NCI-H82 (cell line): Measurements from ENCODE around the gene LAMA2.

ENCODE experiments used
- DNase-seq: peaks from one replicate; lab custom pipeline; 2025; lab: John Stamatoyannopoulos, UW

The LAMA2 gene

GRCh38 chr6:129267028-129267427, 384.1 kb downstream of the LAMA2 start:
- DNase-seq = peak; percentile 68

- no peak for DNase-seq
Measured at GRCh38 chr6:129269076-129269475, 386.1 kb downstream of the LAMA2 start.

GRCh38 chr6:129269891-129270290, 387.0 kb downstream of the LAMA2 start:
- no peak for DNase-seq

DNA sequence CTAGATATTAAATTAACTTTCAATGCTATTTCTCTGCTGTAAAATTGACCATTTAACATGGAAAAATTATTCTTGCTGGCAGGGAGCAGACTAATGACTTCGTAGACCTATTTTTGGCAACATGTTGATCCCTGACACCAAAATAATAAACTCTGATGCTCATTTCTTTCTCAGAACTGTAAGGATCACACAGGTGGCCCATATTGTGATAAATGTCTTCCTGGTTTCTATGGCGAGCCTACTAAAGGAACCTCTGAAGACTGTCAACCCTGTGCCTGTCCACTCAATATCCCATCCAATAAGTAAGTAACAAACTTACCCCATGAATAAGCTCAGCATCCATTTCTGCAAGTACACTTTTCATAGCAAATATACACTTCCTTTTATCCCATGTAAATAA, 387.5 kb downstream of the LAMA2 start:
- no peak for DNase-seq

DNA sequence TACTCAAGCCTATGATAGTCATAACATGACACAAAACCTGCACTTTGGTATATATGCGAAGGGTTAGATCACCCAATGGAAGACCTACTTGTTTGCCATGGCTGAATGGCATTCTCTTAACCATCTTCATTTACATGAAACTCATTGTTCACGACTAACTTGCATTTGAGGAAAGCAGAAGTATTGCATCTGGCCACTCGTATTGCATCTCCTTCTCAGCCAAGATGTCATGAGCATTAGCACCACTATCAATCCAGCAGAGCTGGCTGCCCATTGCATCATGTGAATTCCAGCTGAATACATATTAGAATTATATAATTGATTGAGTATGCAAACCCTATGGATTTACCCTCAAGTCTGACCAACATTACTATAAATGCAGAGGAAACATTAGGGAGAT, 390.2 kb downstream of the LAMA2 start:
- peak; percentile 10 for DNase-seq

DNA sequence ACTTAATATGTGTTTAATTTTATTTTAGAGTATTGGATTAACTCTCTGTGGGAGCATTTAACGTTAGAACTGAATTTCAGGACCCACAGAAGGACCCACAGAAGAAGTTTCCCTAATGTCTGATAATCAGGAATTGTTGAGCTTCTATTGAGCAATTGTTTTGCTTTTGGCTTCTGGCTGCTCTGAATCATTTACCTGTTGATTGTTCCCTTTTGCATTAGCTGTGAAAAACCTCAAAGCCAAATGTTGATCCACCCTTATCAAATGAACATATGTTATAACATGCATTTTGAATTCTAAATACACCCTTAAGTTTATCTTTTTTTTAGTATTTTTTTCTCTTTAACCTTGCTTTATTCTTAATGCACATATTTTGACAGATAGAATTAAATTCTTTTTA, 393.5 kb downstream of the LAMA2 start:
- DNase-seq = no peak

- peak; percentile 59 for DNase-seq
Measured at GRCh38 chr6:129276986-129277385, 394.0 kb downstream of the LAMA2 start.

DNA sequence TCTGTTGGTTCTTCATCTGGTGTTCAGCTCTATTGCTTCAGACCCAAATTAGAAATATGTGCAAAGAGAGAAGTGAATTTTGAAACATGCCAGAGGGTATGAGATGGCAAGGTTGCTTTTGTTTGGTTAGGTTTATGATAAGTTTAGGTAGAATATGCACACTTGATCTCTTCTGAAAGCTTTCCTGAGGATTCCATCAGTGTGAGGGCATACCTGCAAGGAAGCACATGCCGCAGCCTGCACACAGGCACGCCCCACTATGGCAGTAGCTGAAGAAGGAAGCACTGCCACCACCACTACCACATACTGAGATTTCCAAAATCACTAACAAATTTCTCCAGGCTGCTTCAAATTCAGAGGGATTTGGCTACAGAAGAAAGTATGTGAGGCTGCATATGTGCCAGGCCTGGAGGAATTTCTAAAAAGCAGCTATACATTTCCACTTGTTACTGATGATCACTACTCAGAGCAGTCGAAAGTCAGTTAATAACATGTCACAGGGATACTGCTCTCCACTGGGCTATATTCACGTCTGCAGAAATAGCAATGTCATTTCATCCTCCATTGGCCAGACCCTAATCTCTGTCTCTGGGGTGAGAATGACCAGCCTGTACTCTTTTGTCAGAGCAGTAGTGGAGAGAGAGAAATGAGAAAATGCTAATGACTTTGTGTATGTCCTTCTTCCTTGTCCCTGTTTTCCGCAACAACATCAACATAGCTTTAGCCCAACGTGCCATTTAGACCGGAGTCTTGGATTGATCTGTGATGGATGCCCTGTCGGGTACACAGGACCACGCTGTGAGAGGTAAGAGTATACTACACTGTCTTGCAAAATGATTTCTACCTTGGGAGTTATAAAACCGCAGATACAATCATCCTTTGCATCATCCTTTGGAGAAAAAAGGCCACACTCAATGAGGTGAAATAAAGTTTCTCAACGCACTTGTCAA, 396.7 kb downstream of the LAMA2 start:
- no peak for DNase-seq

DNA sequence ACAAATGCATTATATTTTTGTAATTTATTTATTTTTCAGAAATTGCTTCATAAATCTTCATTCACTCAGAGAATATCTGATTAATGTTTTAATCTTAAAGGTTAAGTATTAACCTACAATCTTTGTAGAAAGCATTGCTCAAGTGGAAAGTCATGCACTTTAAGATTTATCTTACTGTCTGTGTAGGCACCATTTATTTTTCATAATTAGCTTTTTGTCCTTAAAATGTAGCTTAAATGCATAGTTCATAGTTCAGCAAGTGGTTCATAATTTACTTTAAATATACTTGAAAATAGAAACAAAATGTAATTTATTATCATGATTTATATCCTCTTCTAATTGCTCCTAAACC, 397.3 kb downstream of the LAMA2 start:
- no peak for DNase-seq

GRCh38 chr6:129280749-129281148, 397.8 kb downstream of the LAMA2 start:
- DNase-seq = peak; percentile 46

GRCh38 chr6:129281168-129281796, 398.3 kb downstream of the LAMA2 start:
- peak; percentile 80 for DNase-seq

DNA sequence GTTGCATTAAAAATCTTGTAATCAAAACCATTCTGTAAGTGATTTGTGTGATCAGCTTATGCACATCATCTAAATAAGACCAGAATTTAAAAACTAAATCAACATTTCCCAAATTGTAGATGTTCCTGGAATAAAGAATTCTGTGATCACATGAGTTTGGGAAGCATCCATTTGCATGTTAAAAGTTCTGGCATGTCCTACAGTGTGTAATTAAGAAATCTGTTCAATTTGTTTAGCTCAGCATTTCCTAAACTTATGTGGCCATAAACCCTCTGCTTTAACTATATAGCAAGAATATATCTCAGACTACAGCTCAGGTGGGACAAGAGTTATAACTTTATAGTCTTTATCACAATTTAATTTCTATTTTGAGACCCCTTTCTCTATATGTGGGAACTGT, 399.1 kb downstream of the LAMA2 start:
- DNase-seq = no peak

GRCh38 chr6:129284225-129284624, 401.3 kb downstream of the LAMA2 start:
- DNase-seq = peak; percentile 7

GRCh38 chr6:129287231-129288177, 404.6 kb downstream of the LAMA2 start:
- DNase-seq = no peak

DNA sequence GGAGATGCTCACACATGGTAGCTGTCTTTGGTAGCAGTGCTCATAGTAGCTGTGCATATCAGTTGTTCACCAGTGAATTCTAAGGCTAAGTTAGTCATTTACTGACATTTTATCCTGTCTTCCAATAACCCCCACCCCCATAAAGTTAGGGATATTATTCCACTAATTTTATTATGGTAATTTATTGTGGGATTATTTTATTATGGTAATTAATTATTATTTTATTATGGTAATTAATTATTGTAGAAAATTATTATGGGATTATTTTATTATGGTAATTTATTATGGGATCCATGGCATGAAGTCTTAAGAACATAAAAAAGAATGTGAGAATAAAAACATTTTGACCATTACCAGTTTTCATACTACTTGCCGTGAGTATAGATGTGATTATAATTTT, 406.5 kb downstream of the LAMA2 start:
- no peak for DNase-seq

- no peak for DNase-seq
Measured at GRCh38 chr6:129292836-129293235, 409.9 kb downstream of the LAMA2 start.

- DNase-seq = no peak
Measured at GRCh38 chr6:129297592-129297991, 414.7 kb downstream of the LAMA2 start.

- DNase-seq = no peak
Measured at GRCh38 chr6:129302671-129303070, 419.7 kb downstream of the LAMA2 start.

GRCh38 chr6:129306826-129307225, 423.9 kb downstream of the LAMA2 start:
- no peak for DNase-seq

- no peak for DNase-seq
Measured at GRCh38 chr6:129307845-129308244, 424.9 kb downstream of the LAMA2 start.

GRCh38 chr6:129309154-129309553, 426.2 kb downstream of the LAMA2 start:
- DNase-seq = no peak

DNA sequence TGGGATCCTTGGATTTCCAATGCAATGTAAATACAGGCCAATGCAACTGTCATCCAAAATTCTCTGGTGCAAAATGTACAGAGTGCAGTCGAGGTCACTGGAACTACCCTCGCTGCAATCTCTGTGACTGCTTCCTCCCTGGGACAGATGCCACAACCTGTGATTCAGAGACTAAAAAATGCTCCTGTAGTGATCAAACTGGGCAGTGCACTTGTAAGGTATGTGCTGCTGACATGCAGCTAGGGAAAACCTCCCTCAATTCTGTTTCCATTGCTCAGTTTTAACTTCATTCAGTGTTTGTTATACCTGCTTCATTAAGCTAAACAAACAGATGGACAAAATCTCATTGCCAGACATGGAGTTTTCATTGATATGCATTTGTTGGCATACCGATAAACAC, 429.9 kb downstream of the LAMA2 start:
- no peak for DNase-seq
